ENCODE data around the gene LETM1. TPM values are rescaled to one million over a fixed set of nuclear protein-coding genes. Genes with fewer than 3 reads are reported as not detected.
A peak's percentile ranks its signal among the peaks of the same experiment; 100 is the strongest.

Gene LETM1
- total and polyA plus RNA-seq, 5 experiments from 2014 or later = 10.8 to 41.9 (median 12.9) TPM

DNA sequence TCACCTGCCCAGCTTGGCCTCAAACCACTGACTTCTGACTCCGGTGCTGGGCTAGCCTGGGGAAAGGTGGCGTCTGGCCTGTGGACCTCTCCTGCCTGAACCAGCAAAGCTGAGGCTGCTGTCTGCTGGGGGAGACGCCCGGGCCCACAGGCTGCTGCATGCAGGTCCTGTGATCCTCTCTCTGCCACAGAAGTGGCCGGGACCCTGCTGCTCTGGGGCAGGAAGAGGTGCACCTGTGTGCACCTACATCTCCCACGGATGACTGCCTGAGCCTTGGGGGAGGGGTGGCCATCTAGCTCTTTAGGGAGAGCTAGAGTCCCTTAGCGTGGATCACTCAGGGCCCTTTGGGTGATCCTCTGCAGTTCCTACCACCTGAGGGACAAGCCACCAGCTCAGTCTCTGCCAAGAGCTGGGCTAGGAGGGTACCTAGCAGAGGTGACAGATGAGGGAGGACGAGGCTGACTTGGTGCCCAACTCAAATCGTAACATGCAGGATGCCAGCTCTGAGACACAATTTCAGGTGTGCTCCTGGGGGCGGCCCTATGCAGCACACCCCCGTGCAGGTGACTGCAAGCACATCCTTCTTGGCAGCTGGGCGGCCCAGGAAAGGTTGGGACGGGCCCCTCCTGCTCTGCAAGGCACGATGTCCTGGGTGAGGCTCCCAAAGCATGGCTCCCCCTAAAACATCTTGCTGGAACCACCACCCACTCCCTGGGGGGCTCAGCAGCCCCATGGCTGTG lies 22.5 kb downstream of the LETM1 start:
- DNase-seq = no peak
- Mint-ChIP-seq H3K4me3 (no peak overlapping the region), H3K27ac (peak overlapping the region in 2 of 10 donors; percentile 28 to 45), H3K4me1 (peaks cover 0 to 19% (median 5%) of the 10 kb centered on the region in 4 donors), H3K9me3 (no peaks in the 10 kb centered on the region), H3K27me3 (no peaks in the 10 kb centered on the region), H3K36me3 (peaks cover 4 to 80% (median 20%) of the 10 kb centered on the region in 3 donors)
- ATAC-seq = no peak
- POLR2A ChIA-PET = no interaction called here

DNA sequence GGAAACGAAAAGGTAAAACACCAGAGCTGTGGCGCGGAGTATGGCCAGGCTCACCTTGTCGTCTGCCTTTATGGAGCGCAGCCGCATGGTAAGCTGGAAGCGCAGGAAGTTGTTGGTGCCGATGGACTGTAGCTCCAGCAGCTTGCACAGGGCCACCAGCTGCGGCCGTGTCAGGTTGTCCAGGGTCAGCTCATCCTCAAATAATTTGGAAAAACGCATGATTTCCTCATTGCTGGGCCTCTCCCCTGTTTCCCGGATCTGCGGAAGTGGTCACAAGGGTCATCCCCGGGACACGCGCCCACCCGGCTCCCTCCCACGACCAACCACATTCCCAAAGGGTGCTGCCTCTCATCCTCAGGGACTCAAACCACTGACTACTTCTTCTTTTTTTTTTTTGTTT lies 23.3 kb downstream of the LETM1 start:
- ATAC-seq (no peak), DNase-seq (no peak)
- POLR2A ChIA-PET = no interaction called here
- Mint-ChIP-seq H3K36me3 (peaks cover 4 to 75% (median 20%) of the 10 kb centered on the region in 3 donors), H3K27me3 (no peaks in the 10 kb centered on the region), H3K27ac (no peak overlapping the region), H3K9me3 (no peaks in the 10 kb centered on the region), H3K4me1 (peaks cover 0 to 19% (median 5%) of the 10 kb centered on the region in 4 donors), H3K4me3 (no peak overlapping the region)

GRCh38 chr4:1831331-1831730 lies 24.6 kb downstream of the LETM1 start:
- Mint-ChIP-seq H3K27ac (peak overlapping the region in 3 of 10 donors; percentile 47 to 66 (median 60)), H3K27me3 (no peaks in the 10 kb centered on the region), H3K9me3 (no peaks in the 10 kb centered on the region), H3K4me3 (no peak overlapping the region), H3K36me3 (peaks cover 4 to 71% (median 20%) of the 10 kb centered on the region in 3 donors), H3K4me1 (peaks cover 0 to 19% (median 4%) of the 10 kb centered on the region in 4 donors)
- no peak for ATAC-seq
- no peak for DNase-seq
- POLR2A ChIA-PET = interaction anchor here (1.2 kb wide), 1 partner anchor 68 kb away, joined by 3 read pairs; no protein-coding TSS in a partner anchor

DNA sequence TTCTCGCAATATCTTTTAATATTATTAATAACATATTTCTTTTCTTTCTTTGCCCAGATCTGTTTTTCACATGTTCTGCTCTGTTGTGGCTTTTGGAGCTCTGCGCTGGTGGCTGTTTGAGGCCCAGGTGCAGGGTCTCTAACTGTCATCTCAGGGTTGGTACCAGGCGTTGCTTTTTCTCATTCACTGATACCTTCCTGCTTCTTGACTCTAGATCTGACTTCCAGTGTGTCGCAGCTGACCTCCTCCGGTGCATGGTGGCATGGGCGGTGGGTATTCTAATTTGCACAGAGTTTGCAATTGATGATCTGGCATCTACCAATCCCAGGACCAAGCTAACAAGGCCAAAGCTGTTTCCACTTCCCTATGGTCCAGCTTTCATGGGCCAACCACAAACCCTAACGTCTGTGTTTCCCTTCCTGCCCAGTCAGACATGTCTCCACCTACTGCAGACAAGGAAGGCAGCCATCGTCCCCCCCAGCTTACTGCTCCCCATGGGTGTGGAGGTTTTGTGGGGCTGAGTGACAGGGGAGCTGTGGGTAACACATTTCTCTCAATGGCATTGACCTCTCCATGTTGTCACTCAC lies 25.2 kb downstream of the LETM1 start:
- peak overlapping the region in 4 of 10 donors; percentile 2 to 70 (median 63) for H3K27ac Mint-ChIP-seq
- POLR2A ChIA-PET = interaction anchor here (1.2 kb wide), 1 partner anchor 69 kb away, joined by 3 read pairs; no protein-coding TSS in a partner anchor
- H3K27me3 Mint-ChIP-seq = no peaks in the 10 kb centered on the region
- H3K4me1 Mint-ChIP-seq = peaks cover 0 to 19% (median 2%) of the 10 kb centered on the region in 4 donors
- H3K9me3 Mint-ChIP-seq = no peaks in the 10 kb centered on the region
- H3K36me3 Mint-ChIP-seq = peaks cover 4 to 71% (median 17%) of the 10 kb centered on the region in 3 donors
- H3K4me3 Mint-ChIP-seq = no peak overlapping the region
- ATAC-seq (no peak), DNase-seq (no peak)

- POLR2A ChIA-PET = no interaction called here
- H3K36me3 Mint-ChIP-seq = peaks cover 4 to 67% (median 18%) of the 10 kb centered on the region in 3 donors
Observed at GRCh38 chr4:1830234-1830633, 25.7 kb downstream of the LETM1 start.

DNA sequence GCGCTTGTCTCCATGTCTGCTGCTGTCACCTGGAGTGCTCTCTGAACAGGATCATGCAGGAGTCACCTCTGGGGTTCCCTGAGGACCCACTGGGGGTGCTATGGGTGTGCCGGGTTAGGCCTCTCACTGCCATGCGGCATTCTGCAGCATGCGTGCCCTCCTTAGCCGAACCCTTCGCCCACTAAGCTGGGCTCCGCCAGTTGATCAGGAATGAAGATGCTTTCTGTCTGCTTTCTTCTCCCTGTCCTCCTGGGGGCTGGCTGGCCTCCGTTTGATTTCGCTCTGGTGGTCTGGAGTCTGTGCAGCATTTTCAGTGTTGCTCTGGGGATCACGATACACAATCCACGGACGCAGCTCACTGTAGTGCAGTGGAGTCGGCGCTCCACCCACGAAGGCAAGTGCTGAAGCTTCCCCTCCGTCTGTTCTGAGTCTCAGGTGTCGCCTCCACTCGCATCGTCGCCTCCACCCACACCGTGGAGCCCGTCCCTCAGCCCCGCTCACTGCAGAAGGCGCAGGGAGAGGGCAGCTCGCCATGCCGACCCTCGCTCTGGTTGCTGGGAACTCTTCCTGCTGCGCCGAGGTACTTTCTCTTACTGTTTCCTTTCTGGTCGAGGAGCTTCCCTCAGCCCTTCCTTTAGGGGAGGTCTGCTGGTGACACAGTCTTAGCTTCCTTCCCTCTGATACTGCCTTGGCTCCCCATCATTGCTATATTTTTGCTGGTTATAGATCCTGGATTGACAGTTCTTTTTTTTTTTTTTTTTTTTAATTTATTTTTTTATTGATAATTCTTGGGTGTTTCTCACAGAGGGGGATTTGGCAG lies 29.2 kb downstream of the LETM1 start:
- Mint-ChIP-seq H3K36me3 (peaks cover 4 to 69% (median 19%) of the 10 kb centered on the region in 3 donors), H3K9me3 (no peaks in the 10 kb centered on the region), H3K4me3 (no peak overlapping the region), H3K27me3 (no peaks in the 10 kb centered on the region), H3K27ac (peak overlapping the region in 2 of 10 donors; percentile 9 to 78), H3K4me1 (peaks cover 0 to 9% (median 2%) of the 10 kb centered on the region in 4 donors)
- DNase-seq = no peak
- POLR2A ChIA-PET = no interaction called here
- no peak for ATAC-seq

More at GRCh38 chr4:1830234-1830633, 25.7 kb downstream of the LETM1 start:
- Mint-ChIP-seq H3K9me3 (no peaks in the 10 kb centered on the region), H3K27me3 (no peaks in the 10 kb centered on the region), H3K4me1 (peaks cover 0 to 19% (median 2%) of the 10 kb centered on the region in 4 donors), H3K27ac (peak overlapping the region in 4 of 10 donors; percentile 1 to 66 (median 42)), H3K4me3 (no peak overlapping the region)
- DNase-seq (no peak), ATAC-seq (no peak)

- H3K4me3 Mint-ChIP-seq = no peak overlapping the region
- POLR2A ChIA-PET = interaction anchor here (0.5 kb wide), 1 partner anchor 800 kb away, joined by 3 read pairs; no protein-coding TSS in a partner anchor
- ATAC-seq = no peak
- H3K27me3 Mint-ChIP-seq = no peaks in the 10 kb centered on the region
- peaks cover 4 to 59% (median 17%) of the 10 kb centered on the region in 3 donors for H3K36me3 Mint-ChIP-seq
- no peaks in the 10 kb centered on the region for H3K9me3 Mint-ChIP-seq
- H3K27ac Mint-ChIP-seq = no peak overlapping the region
- no peak for DNase-seq
- peaks cover 0 to 6% (median 2%) of the 10 kb centered on the region in 4 donors for H3K4me1 Mint-ChIP-seq
Observed at GRCh38 chr4:1825326-1825725, 30.6 kb downstream of the LETM1 start.

DNA sequence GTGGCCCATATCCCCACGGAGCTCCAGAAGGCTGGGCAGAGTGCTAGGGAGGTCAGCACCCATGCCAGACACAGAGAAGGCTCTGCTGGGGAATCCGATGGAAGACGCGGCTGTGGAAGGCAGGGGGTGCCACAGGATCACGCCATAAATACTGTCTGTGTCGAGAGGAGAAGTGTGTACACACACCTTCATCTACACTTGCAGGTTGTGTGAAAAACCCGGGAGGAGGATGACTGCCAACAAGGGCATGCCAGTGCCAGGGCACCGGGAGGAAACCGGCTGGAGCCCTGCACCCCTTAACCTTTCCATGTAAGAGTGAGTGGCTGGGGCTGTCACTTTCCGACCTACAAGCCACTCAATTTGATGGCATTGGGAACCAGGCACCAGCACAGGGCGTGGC lies 31.2 kb downstream of the LETM1 start:
- H3K27ac Mint-ChIP-seq = no peak overlapping the region
- no peak for DNase-seq
- POLR2A ChIA-PET = no interaction called here

DNA sequence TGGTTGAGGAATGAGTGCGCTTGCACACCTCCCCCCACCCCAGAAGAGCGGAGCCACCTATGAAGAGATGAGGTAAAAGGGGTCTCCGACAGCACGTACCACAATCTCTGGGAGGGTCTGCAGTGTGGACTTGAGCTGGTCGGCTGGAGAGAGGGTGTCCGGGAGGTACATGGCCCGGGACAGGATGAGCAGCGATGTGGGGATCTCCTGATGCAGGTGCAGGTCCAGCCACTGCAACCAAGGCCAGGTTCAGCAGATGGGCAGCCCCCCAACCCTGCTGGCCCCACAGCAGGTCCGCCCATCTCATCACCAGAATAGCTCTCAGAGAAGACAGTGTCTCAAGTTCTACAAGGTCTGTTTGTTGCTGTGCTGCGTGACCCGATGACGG lies 32.4 kb downstream of the LETM1 start:
- H3K4me1 Mint-ChIP-seq = peaks cover 0 to 2% (median 0%) of the 10 kb centered on the region in 4 donors

More for the DNA sequence above, 31.2 kb downstream of the LETM1 start:
- Mint-ChIP-seq H3K36me3 (peaks cover 1 to 59% (median 16%) of the 10 kb centered on the region in 3 donors), H3K4me1 (peaks cover 0 to 4% (median 1%) of the 10 kb centered on the region in 4 donors), H3K9me3 (no peaks in the 10 kb centered on the region), H3K4me3 (no peak overlapping the region), H3K27me3 (no peaks in the 10 kb centered on the region)
- ATAC-seq = no peak

GRCh38 chr4:1822568-1823544 lies 33.1 kb downstream of the LETM1 start:
- POLR2A ChIA-PET = no interaction called here
- H3K36me3 Mint-ChIP-seq = peaks cover 0 to 73% (median 19%) of the 10 kb centered on the region in 3 donors

More for the DNA sequence above, 32.4 kb downstream of the LETM1 start:
- no peak for DNase-seq
- Mint-ChIP-seq H3K27me3 (no peaks in the 10 kb centered on the region), H3K27ac (peak overlapping the region in 1 of 10 donors; percentile 14), H3K9me3 (no peaks in the 10 kb centered on the region), H3K4me3 (no peak overlapping the region), H3K36me3 (peaks cover 0 to 66% (median 17%) of the 10 kb centered on the region in 3 donors)
- no peak for ATAC-seq
- POLR2A ChIA-PET = no interaction called here

GRCh38 chr4:1821679-1822567 lies 34.0 kb downstream of the LETM1 start:
- no peak for ATAC-seq
- Mint-ChIP-seq H3K9me3 (no peaks in the 10 kb centered on the region), H3K36me3 (peaks cover 0 to 79% (median 22%) of the 10 kb centered on the region in 3 donors), H3K4me1 (peaks cover 0 to 2% (median 0%) of the 10 kb centered on the region in 4 donors), H3K27me3 (no peaks in the 10 kb centered on the region), H3K27ac (peak overlapping the region in 3 of 10 donors; percentile 19 to 63 (median 40)), H3K4me3 (no peak overlapping the region)
- DNase-seq = no peak
- POLR2A ChIA-PET = no interaction called here

More at GRCh38 chr4:1822568-1823544, 33.1 kb downstream of the LETM1 start:
- Mint-ChIP-seq H3K27me3 (no peaks in the 10 kb centered on the region), H3K27ac (no peak overlapping the region), H3K9me3 (no peaks in the 10 kb centered on the region), H3K4me3 (peak overlapping the region in 1 of 10 donors; percentile 20), H3K4me1 (peaks cover 0 to 2% (median 0%) of the 10 kb centered on the region in 4 donors)
- DNase-seq (no peak), ATAC-seq (no peak)
